Endothelial cell of umbilical vein (primary cell): ENCODE data around the gene COX7A1. TPM values are rescaled to one million over a fixed set of nuclear protein-coding genes. Genes with fewer than 3 reads are reported as not detected.
A peak's percentile ranks its signal among the peaks of the same experiment; 100 is the strongest.

Source experiments
- BruUV-seq: library from RNA; stranded (reverse); fragments of 400-500 nt; replicated peaks from 2 replicates; lab custom pipeline; 2021; lab: Mats Ljungman, UMichigan
- CTCF ChIA-PET: fragments of 300-600, 350-600 bp; sonication (Branson Sonifier 250); formaldehyde crosslinking; loops from one replicate; lab custom pipeline; 2021; ENCODE audit warnings: antibody characterized with exemption, inconsistent platforms; lab: Charles Lee
- POLR2A ChIA-PET: fragments of 300-600, 350-600 bp; sonication (Branson Sonifier 250); formaldehyde crosslinking; loops from one replicate; lab custom pipeline; 2021; ENCODE audit warnings: antibody characterized with exemption, inconsistent platforms; lab: Charles Lee
- DNase-seq: peaks from one replicate; pipeline ENCODE4 v3.0.0-alpha.2; 2011; ENCODE audit warnings: low read depth, low spot score
- FAIRE-seq: peaks from 2 replicates; lab custom pipeline; 2011; peaks lifted over from hg19 to GRCh38; lab: Jason Lieb, UNC
- H2AFZ ChIP-seq: 2 replicates; pipeline ENCODE4 v1.6.0; 2012; ENCODE audit warnings: low read depth, low read length, control low read depth, inconsistent platforms
- H3K27ac ChIP-seq: 2 replicates; pipeline ENCODE4 v1.5.1; 2011; ENCODE audit warnings: low read depth, mild to moderate bottlenecking, control low read depth, low read length, moderate library complexity; ENCODE audit not compliant: insufficient read depth
- H3K27me3 ChIP-seq, 2 experiments: 2 replicates each; pipeline versions ENCODE4 v1.6.0 to v1.6.1; 2011; ENCODE audit warnings: low read length in 2 of 2, mixed read lengths in 1 of 2; ENCODE audit not compliant: control insufficient read depth in 2 of 2, insufficient read depth in 2 of 2
- H3K36me3 ChIP-seq, 2 experiments: 2 replicates in 1 of 2; 3 replicates in 1 of 2; pipeline ENCODE4 v1.5.1; 2011; ENCODE audit warnings: low read length in 2 of 2, mild to moderate bottlenecking in 1 of 2, moderate library complexity in 1 of 2; ENCODE audit not compliant: control insufficient read depth in 2 of 2, insufficient read depth in 2 of 2; ENCODE audit errors: extremely low read depth in 1 of 2
- H3K4me1 ChIP-seq: 3 replicates; pipeline ENCODE4 v1.5.1; 2011; ENCODE audit warnings: mild to moderate bottlenecking, low read length; ENCODE audit not compliant: control insufficient read depth, insufficient read depth; ENCODE audit errors: extremely low read depth
- H3K4me2 ChIP-seq: 2 replicates; pipeline ENCODE4 v1.6.1; 2011; ENCODE audit warnings: low read length, control low read depth, mixed read lengths; ENCODE audit not compliant: insufficient read depth
- H3K4me3 ChIP-seq, 3 experiments: fragments of 200-600 bp in 1 of 3; sonication (generic), shearing (Covaris generic) in 1 of 3; replicated peaks in 1 of 3; 2 replicates each; pipeline ENCODE4 v1.5.1; 2011 to 2016; ENCODE audit warnings: control low read depth in 3 of 3, low read length in 3 of 3, mild to moderate bottlenecking in 2 of 3, inconsistent platforms in 1 of 3, low read depth in 1 of 3, moderate library complexity in 1 of 3; ENCODE audit not compliant: insufficient read depth in 1 of 3
- H3K79me2 ChIP-seq: 2 replicates; pipeline ENCODE4 v1.6.0; 2012; ENCODE audit warnings: low read length, inconsistent platforms; ENCODE audit not compliant: control insufficient read depth, insufficient read depth
- H3K9ac ChIP-seq: replicated peaks from 2 replicates; pipeline ENCODE3; 2011; ENCODE audit warnings: low read length, control low read depth; ENCODE audit not compliant: insufficient read depth; ENCODE audit errors: extremely low read depth
- H3K9me1 ChIP-seq: replicated peaks from 3 replicates; pipeline ENCODE4 v1.6.0; 2011; ENCODE audit warnings: mild to moderate bottlenecking, low read length; ENCODE audit not compliant: control insufficient read depth, insufficient read depth; ENCODE audit errors: extremely low read depth
- H3K9me3 ChIP-seq: replicated peaks from 2 replicates; pipeline ENCODE4 v1.5.1; 2012; ENCODE audit warnings: low read length, inconsistent platforms; ENCODE audit not compliant: control insufficient read depth, insufficient read depth
- H4K20me1 ChIP-seq: replicated peaks from 2 replicates; pipeline ENCODE3; 2011; ENCODE audit warnings: mild to moderate bottlenecking, low read length; ENCODE audit not compliant: control insufficient read depth, insufficient read depth; ENCODE audit errors: extremely low read depth
- CTCF ChIP-seq, 2 donors: IDR thresholded peaks; 1 replicate in 1 of 2; 2 replicates in 1 of 2; pipeline ENCODE4 v1.5.1; 2011; ENCODE audit warnings: low read length in 2 of 2, mild to moderate bottlenecking in 2 of 2, moderate library complexity in 2 of 2, control low read depth in 1 of 2, inconsistent platforms in 1 of 2, low read depth in 1 of 2; ENCODE audit not compliant: insufficient read depth in 1 of 2; ENCODE audit errors: extremely low read depth in 1 of 2
- EZH2 ChIP-seq: IDR thresholded peaks from 2 replicates; pipeline ENCODE4 v1.6.1; 2012; ENCODE audit warnings: borderline replicate concordance, low read depth, mild to moderate bottlenecking, moderate library complexity, low read length, inconsistent platforms; ENCODE audit not compliant: severe bottlenecking
- FOS ChIP-seq: IDR thresholded peaks from 2 replicates; pipeline ENCODE4 v1.6.1; 2011; ENCODE audit warnings: mild to moderate bottlenecking, low read length, moderate library complexity, borderline replicate concordance; ENCODE audit not compliant: insufficient read depth
- GATA2 ChIP-seq: IDR thresholded peaks from 2 replicates; pipeline ENCODE4 v1.7.0; 2011; ENCODE audit warnings: low read depth, mild to moderate bottlenecking, moderate library complexity, mixed read lengths, low read length; ENCODE audit not compliant: insufficient read length, insufficient read depth
- JUN ChIP-seq: IDR thresholded peaks from 2 replicates; pipeline ENCODE4 v1.6.1; 2011; ENCODE audit warnings: borderline replicate concordance, low read depth; ENCODE audit not compliant: insufficient read length, insufficient read depth
- MAX ChIP-seq: IDR thresholded peaks from 2 replicates; pipeline ENCODE4 v1.6.1; 2011; ENCODE audit not compliant: insufficient read depth, insufficient read length
- MYC ChIP-seq: IDR thresholded peaks from one replicate; pipeline ENCODE4 v1.6.1; 2011; ENCODE audit warnings: mild to moderate bottlenecking, low read depth, low read length
- POLR2A ChIP-seq: IDR thresholded peaks from 2 replicates; pipeline ENCODE4 v1.6.1; 2012; ENCODE audit warnings: low read depth, mild to moderate bottlenecking, control low read depth, low read length
- POLR2AphosphoS5 ChIP-seq: IDR thresholded peaks from 2 replicates; pipeline ENCODE4 v1.6.1; 2012; ENCODE audit warnings: low read depth, mild to moderate bottlenecking, control low read depth, low read length, moderate library complexity; ENCODE audit not compliant: insufficient read depth
- dilution Hi-C: fragments of 300-500 bp; cut with MboI; formaldehyde crosslinking; loops from one replicate; pipeline ENCODE4 v1.15.0; 2019; ENCODE audit warnings: low sequenced_read_pairs; ENCODE audit not compliant: extremely low pct_ligation_motif_present
- intact Hi-C: fragments of 100-400 bp; cut with micrococcal nuclease; formaldehyde crosslinking; loops from one replicate; pipeline ENCODE4 v1.10.0; 2022
- polyA plus RNA-seq, 4 experiments: library from polyadenylated mRNA; depleted of rRNA in 3 of 4; stranded (reverse) in 3 of 4; unstranded in 1 of 4; fragments of >200 nt; gene quantifications; 2 replicates each; pipeline versions ENCODE4 v1.2.1 to v1.2.3, GENCODE V29; 2011 to 2012; ENCODE audit warnings: missing spikeins in 1 of 4
- total RNA-seq: library from RNA; stranded (reverse); gene quantifications from 2 replicates; pipeline ENCODE4 v1.2.3, GENCODE V29; 2021

The COX7A1 gene
- total and polyA plus RNA-seq, 2 donors (not counting 3 experiments of a cell fraction or from before 2014, with no cell fraction given): 10.6 to 35.2 TPM

- Histone ChIP-seq H3K9me3 (no peaks in the 10 kb centered on the region), H3K9ac (no peak overlapping the region), H2AFZ (no peak overlapping the region), H3K27me3 (no peaks in the 10 kb centered on the region), H3K9me1 (no peaks in the 10 kb centered on the region), H3K4me1 (peaks cover 15% of the 10 kb centered on the region), H3K4me3 (no peak overlapping the region), H3K79me2 (peaks cover 15% of the 10 kb centered on the region), H3K27ac (no peak overlapping the region), H3K4me2 (peak overlapping the region; percentile 68), H4K20me1 (no peaks in the 10 kb centered on the region), H3K36me3 (peaks cover 0 to 6% of the 10 kb centered on the region in 2 experiments)
- BruUV-seq: no TSS peak
- intact Hi-C loops: no loop called here
- POLR2A ChIA-PET: no interaction called here
- DNase-seq (no peak), FAIRE-seq (no peak)
- CTCF ChIA-PET: interaction anchor here (3.6 kb wide), 1 partner anchor 53 kb away, joined by 32 read pairs; no protein-coding TSS in a partner anchor
- dilution Hi-C loops: no loop called here
- no peak for TF ChIP-seq FOS
- no peak for TF ChIP-seq MYC
- TF ChIP-seq MAX: no peak
- TF ChIP-seq POLR2A: no peak
- no peak for TF ChIP-seq POLR2AphosphoS5
- no peak for TF ChIP-seq CTCF (IDR thresholded peaks at IDR 0.05; ENCODE audit: extremely low read depth in 1 of 2, insufficient read depth in 1 of 2, low read depth in 1 of 2, low read length in 2 of 2)
- no peak for TF ChIP-seq EZH2
- TF ChIP-seq JUN: no peak
- no peak for TF ChIP-seq GATA2
Measured at GRCh38 chr19:36113425-36113824, 38.8 kb downstream of the COX7A1 start.
